Measurements from ENCODE around the gene CDC42BPG. TPM values are rescaled to one million over a fixed set of nuclear protein-coding genes. Genes with fewer than 3 reads are reported as not detected.

CDC42BPG gene
- total RNA-seq (2014; rRNA removed; shearing (Covaris generic)): 3.7 and 4.1 TPM in 2 replicates

DNA sequence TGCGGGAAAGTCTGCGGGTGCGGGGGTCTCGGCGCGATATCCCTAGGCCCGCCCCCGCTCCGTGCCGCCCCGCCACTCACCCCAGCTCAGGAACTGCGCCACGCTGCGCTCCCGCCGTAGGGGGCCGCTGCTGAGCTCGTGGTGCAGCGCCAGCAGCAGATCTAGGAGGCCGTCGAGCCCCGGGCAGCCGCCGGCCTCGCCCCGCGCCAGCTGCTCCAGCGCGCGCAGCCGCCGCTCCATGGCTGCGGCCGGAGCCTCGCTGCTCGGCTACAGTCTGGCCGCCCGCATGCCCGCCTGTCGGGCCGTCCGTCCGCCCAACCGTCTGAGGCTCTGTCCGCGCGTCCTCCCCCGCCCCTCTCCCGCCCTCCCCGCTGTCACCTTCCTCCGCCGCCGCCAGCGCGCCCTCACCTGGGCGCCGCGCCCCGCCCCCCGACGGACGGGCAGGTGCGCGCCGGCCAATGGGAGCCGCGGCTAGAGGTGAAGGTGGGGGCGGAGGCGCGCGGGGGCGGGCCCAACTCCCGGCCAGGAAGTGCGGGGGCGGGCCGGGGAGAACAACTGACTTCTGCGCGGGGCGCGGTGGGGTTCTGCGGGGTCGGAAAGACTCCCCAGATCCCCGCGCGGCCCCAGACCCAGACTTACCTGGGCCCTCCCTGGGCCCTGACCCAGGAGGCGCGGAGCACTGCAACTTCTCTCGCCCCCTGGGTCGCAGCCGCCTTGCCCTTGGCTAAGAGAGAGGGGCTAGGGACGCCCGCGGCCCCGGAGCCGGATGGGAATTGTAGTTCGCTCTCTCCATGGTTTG lies at the start of gene CDC42BPG:
Gene CDC42BPG, minus strand, starts transcription at position 324 of the 799 bp plus-strand sequence. Its CDS starts 84 bp downstream, at position 240.
- DNase-seq (ENCODE audit: low spot score): no peak

DNA sequence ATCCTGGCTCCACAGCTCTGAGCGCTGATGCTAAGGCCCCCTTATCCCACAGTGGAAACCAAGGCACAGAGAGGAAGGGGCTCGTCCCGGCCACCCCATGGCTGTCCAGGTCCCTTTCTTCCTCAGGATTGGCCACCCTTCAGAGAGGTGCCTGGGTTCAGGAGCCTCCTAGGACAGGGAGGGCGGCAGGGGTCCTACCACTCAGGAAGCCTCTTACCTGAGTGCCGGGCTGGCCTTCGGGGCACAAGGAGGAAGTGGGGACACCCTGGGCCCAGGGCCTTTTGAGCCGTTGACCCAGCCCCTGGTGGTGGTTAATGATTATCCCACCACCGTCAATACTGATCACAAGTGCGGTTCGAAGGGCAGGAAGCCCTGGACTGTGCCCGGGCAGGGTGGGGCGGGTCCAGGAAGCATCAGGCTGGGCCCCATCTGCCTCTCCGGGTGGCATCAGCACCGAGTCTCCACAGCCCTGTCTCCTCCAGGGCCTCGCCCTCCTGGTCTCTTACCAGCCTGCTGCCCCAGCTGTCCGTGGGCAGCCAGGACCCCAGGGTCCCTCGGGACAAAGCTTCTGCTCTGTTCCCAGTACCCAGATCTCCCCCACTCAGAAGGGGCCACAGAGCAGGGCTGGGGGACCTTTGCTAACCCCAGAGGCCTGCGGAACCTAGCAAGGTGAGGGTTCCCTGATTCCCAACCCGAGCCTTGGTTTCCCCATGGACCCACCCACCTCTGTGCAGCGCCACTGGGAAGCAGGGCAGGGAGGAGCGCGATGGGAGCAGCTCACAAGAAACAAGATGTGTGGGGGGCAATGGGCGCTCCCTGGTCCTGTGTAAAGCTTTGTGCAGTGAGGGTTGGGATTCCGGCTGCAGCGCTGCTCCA lies 49.0 kb upstream of the CDC42BPG start:
- no peak for DNase-seq (ENCODE audit: low spot score)

- DNase-seq (ENCODE audit: low spot score): no peak
These were observed 48.4 kb upstream of the CDC42BPG start for GRCh38 chr11:64892838-64893193.

GRCh38 chr11:64892411-64892831 lies 48.0 kb upstream of the CDC42BPG start:
- DNase-seq (ENCODE audit: low spot score): no peak

GRCh38 chr11:64891880-64892279 lies 47.4 kb upstream of the CDC42BPG start:
- DNase-seq (ENCODE audit: low spot score): no peak

- DNase-seq (ENCODE audit: low spot score): no peak
These were observed 46.9 kb upstream of the CDC42BPG start for GRCh38 chr11:64891215-64891848.

DNA sequence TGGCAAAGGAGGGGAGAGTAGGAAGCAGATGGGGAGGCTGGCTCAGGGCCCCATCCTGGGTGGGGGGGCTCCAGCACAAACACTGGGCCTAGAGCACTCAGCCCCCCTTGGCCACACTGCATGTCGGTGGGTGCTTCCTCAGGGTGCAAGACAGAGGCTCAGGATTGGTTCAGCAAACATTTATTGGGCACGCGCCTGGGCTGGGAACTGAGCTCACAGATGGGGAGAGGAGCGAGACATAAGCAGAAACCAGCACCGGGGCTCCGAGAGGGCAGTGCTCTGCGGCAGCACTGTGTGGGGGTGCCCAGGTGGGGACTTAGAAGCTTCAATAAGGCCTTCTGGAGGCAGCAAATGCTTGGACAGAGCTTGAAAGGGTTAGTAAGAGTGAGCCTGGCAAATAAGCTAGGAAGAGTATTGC lies 46.1 kb upstream of the CDC42BPG start:
- no peak for DNase-seq (ENCODE audit: low spot score)

GRCh38 chr11:64888729-64889511 lies 44.5 kb upstream of the CDC42BPG start:
- DNase-seq (ENCODE audit: low spot score): no peak

- DNase-seq (ENCODE audit: low spot score): no peak
These were observed 43.9 kb upstream of the CDC42BPG start for GRCh38 chr11:64888406-64888728.

- no peak for DNase-seq (ENCODE audit: low spot score)
These were observed 43.4 kb upstream of the CDC42BPG start for GRCh38 chr11:64887757-64888405.

GRCh38 chr11:64887234-64887756 lies 42.8 kb upstream of the CDC42BPG start:
- no peak for DNase-seq (ENCODE audit: low spot score)

- peak; percentile 77 for DNase-seq (ENCODE audit: low spot score)
These were observed 41.2 kb upstream of the CDC42BPG start for GRCh38 chr11:64885367-64886286.

GRCh38 chr11:64884019-64884418 lies 39.6 kb upstream of the CDC42BPG start:
- DNase-seq (ENCODE audit: low spot score): no peak

DNA sequence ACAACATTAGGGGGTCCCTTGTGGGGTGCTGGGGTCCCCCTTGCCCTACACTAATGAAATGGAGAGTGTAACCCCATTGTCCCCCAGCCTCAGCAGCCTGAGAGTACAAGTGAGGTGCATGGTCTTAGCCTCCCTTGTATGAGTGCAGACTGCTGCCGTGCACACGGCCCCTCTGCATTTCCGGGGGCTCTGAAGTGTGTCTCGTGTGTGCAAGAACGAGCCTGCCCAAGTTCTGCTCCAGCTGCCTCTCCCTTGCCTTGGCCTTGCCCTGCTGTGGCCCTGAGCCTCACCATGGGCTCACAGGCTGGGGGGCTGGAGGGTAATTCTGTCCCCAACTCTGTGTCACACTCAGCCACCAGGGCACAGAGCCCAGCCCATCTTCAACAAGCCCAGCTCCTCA lies 39.1 kb upstream of the CDC42BPG start:
- DNase-seq (ENCODE audit: low spot score): no peak

GRCh38 chr11:64882243-64882642 lies 37.8 kb upstream of the CDC42BPG start:
- no peak for DNase-seq (ENCODE audit: low spot score)

GRCh38 chr11:64881476-64881875 lies 37.0 kb upstream of the CDC42BPG start:
- no peak for DNase-seq (ENCODE audit: low spot score)

- no peak for DNase-seq (ENCODE audit: low spot score)
These were observed 36.0 kb upstream of the CDC42BPG start for GRCh38 chr11:64880240-64881001.

DNA sequence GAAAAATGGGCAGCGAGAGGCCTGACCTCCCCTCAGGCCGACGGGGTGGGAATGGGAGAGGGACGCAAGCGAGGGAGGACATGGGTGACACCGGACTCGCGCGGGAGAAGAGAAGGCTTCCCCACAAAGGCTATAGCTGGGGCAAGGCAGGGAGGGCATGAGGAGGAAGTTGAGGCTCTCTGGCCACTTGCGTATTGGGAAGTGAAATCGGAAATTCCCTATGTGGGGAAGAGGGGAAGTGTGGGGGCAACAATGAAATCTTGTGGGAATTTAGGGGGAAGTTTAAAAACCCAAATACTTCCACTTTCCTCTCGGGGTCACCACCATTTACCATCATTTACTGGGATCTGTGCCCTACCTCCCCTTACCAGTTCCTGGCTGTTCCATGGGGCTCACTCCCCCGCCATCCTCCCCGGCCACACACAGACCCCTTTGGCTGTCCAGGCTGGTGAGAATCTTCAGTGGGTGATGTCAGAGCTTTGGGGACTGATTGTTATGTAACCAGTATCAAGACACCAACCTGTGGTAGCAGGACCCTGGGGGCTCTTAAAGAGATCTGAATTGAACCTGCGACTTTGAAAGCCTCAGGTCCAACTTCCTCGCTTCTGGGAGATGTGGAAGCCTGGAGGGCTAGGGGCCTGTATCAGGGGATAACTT lies 34.9 kb upstream of the CDC42BPG start:
- DNase-seq (ENCODE audit: low spot score): no peak

All from A172 (cell line).